B cell (primary cell): ENCODE data around the gene NFYC. TPM values are rescaled to one million over a fixed set of nuclear protein-coding genes. Genes with fewer than 3 reads are reported as not detected.
A peak's percentile ranks its signal among the peaks of the same experiment; 100 is the strongest.

ENCODE experiments used
- ATAC-seq: fragments of 200-7000 bp; cut with Tn5 transposase; one replicate; pipeline ENCODE4 v1.10.0; 2021; ENCODE audit warnings: low read depth, mild to moderate bottlenecking, moderate number of reproducible peaks, moderate library complexity
- CTCF ChIA-PET: fragments of 350-600 bp; sonication (Branson Sonifier 250); formaldehyde crosslinking; loops from one replicate; lab custom pipeline; 2021; ENCODE audit warnings: antibody characterized with exemption, inconsistent platforms; lab: Charles Lee
- POLR2A ChIA-PET: fragments of 350-600 bp; sonication (Branson Sonifier 250); formaldehyde crosslinking; loops from one replicate; lab custom pipeline; 2021; ENCODE audit warnings: antibody characterized with exemption; lab: Charles Lee
- DNase-seq: peaks from one replicate; pipeline ENCODE4 v3.0.0; 2013
- H2AFZ ChIP-seq: 2 replicates; pipeline ENCODE4 v1.6.1; 2012; ENCODE audit warnings: mild to moderate bottlenecking, low read depth, low read length; ENCODE audit not compliant: insufficient read depth, poor library complexity, severe bottlenecking
- H3K27ac ChIP-seq, 2 donors: 1 replicate in 1 of 2; 2 replicates in 1 of 2; pipeline ENCODE4 v1.5.1; 2012 to 2013; ENCODE audit warnings: low read length in 2 of 2, mild to moderate bottlenecking in 2 of 2, moderate library complexity in 1 of 2
- H3K27me3 ChIP-seq, 4 experiments: fragments of 200-600 bp in 1 of 4; sonication (generic) in 1 of 4; replicated peaks in 1 of 4; 1 replicate in 2 of 4; 2 replicates in 2 of 4; pipeline versions ENCODE4 v1.6.1 to v1.7.0; 2013 to 2016; ENCODE audit warnings: low read length in 3 of 4, mild to moderate bottlenecking in 2 of 4, mixed read lengths in 1 of 4, moderate library complexity in 1 of 4; ENCODE audit not compliant: insufficient read depth in 4 of 4, control insufficient read depth in 3 of 4; ENCODE audit errors: control extremely low read depth in 1 of 4
- H3K36me3 ChIP-seq, 2 experiments: replicated peaks in 1 of 2; 1 replicate in 1 of 2; 2 replicates in 1 of 2; pipeline versions ENCODE4 v1.6.1 to v1.7.1; 2013; ENCODE audit warnings: low read length in 1 of 2; ENCODE audit not compliant: insufficient read depth in 2 of 2, control insufficient read depth in 1 of 2; ENCODE audit errors: control extremely low read depth in 1 of 2, extremely low read depth in 1 of 2
- H3K4me1 ChIP-seq, 2 donors: fragments of 200-600 bp in 1 of 2; sonication (generic) in 1 of 2; 1 replicate in 1 of 2; 2 replicates in 1 of 2; pipeline versions ENCODE4 v1.5.1 to v1.6.1; 2013 to 2017; ENCODE audit warnings: low read length in 2 of 2; ENCODE audit not compliant: control insufficient read depth in 2 of 2, insufficient read depth in 2 of 2
- H3K4me2 ChIP-seq: replicated peaks from 2 replicates; pipeline ENCODE3; 2012; ENCODE audit warnings: mild to moderate bottlenecking, low read depth, low read length; ENCODE audit not compliant: poor library complexity, severe bottlenecking
- H3K4me3 ChIP-seq, 5 experiments: fragments of 200-600 bp in 1 of 5; sonication (generic) in 1 of 5; 1 replicate in 3 of 5; 2 replicates in 2 of 5; pipeline versions ENCODE4 v1.5.1 to v1.7.0; 2011 to 2016; ENCODE audit warnings: low read length in 4 of 5, mild to moderate bottlenecking in 4 of 5, low read depth in 2 of 5, control low read depth in 1 of 5, moderate library complexity in 1 of 5; ENCODE audit not compliant: insufficient read depth in 1 of 5; ENCODE audit errors: control extremely low read depth in 1 of 5, extremely low read depth in 1 of 5
- H3K79me2 ChIP-seq: fragments of 200-600 bp; sonication (generic); one replicate; pipeline ENCODE4 v1.6.0; 2016; ENCODE audit warnings: low read length; ENCODE audit not compliant: control insufficient read depth, insufficient read depth
- H3K9ac ChIP-seq: fragments of 200-600 bp; sonication (generic); 2 replicates; pipeline ENCODE4 v1.6.1; 2017; ENCODE audit warnings: mild to moderate bottlenecking, low read length, moderate library complexity
- H3K9me3 ChIP-seq, 3 donors: one replicate each; pipeline versions ENCODE4 v1.6.1 to v1.7.1; 2013; ENCODE audit warnings: low read length in 2 of 3; ENCODE audit not compliant: control insufficient read depth in 2 of 3, insufficient read depth in 1 of 3; ENCODE audit errors: control extremely low read depth in 1 of 3
- H4K20me1 ChIP-seq: 2 replicates; pipeline ENCODE4 v1.6.0; 2012; ENCODE audit warnings: mild to moderate bottlenecking, low read length; ENCODE audit not compliant: insufficient read depth, control insufficient read depth, poor library complexity, severe bottlenecking
- H3K27ac Mint-ChIP-seq: one replicate; pipeline ENCODE4 v1.8.0; 2021; ENCODE audit warnings: mixed read lengths
- H3K27me3 Mint-ChIP-seq: one replicate; pipeline ENCODE4 v1.8.0; 2021; ENCODE audit warnings: mixed read lengths
- H3K4me1 Mint-ChIP-seq: one replicate; pipeline ENCODE4 v1.8.0; 2021; ENCODE audit warnings: mixed read lengths
- H3K4me3 Mint-ChIP-seq: one replicate; pipeline ENCODE4 v1.8.0; 2021; ENCODE audit warnings: mixed read lengths
- H3K9me3 Mint-ChIP-seq: one replicate; pipeline ENCODE4 v1.8.0; 2022; ENCODE audit warnings: mixed read lengths; ENCODE audit not compliant: insufficient read depth
- EZH2 ChIP-seq: IDR thresholded peaks from 2 replicates; pipeline ENCODE4 v1.6.1; 2012; ENCODE audit warnings: borderline replicate concordance, low read depth, mild to moderate bottlenecking, moderate library complexity, low read length; ENCODE audit not compliant: insufficient read depth, poor library complexity, severe bottlenecking
- WGBS: methylation state at CpG from one replicate; pipeline ENCODE4 v1.1.5; 2013; ENCODE audit warnings: missing lambda C conversion rate; ENCODE audit not compliant: insufficient coverage; 5-methylcytosine and 5-hydroxymethylcytosine counted together
- intact Hi-C: fragments of 100-400 bp; cut with micrococcal nuclease; formaldehyde crosslinking; loops from one replicate; pipeline ENCODE4 v1.10.0; 2022
- polyA plus RNA-seq: library from polyadenylated mRNA; depleted of rRNA; stranded (reverse); fragments of >200 nt; gene quantifications from 2 replicates; pipeline ENCODE4 v1.2.3, GENCODE V29; 2012
- total RNA-seq, 2 donors: library from RNA; stranded (reverse); fragments of 120-200 nt in 1 of 2; gene quantifications; 1 replicate in 1 of 2; 2 replicates in 1 of 2; pipeline versions ENCODE4 v1.2.3 to v1.2.4, GENCODE V29; 2013 to 2022
- TF ChIP-seq, protein P1 (sequence below): fragments of 200-600 bp; IDR thresholded peaks from one replicate; pipeline ENCODE4 v1.8.0; 2022; ENCODE audit warnings: antibody characterized with exemption, mild to moderate bottlenecking

The NFYC gene
- total and polyA plus RNA-seq, 2 donors (not counting 1 experiment from before 2014, with no cell fraction given) = 88.7 to 123 TPM

DNA sequence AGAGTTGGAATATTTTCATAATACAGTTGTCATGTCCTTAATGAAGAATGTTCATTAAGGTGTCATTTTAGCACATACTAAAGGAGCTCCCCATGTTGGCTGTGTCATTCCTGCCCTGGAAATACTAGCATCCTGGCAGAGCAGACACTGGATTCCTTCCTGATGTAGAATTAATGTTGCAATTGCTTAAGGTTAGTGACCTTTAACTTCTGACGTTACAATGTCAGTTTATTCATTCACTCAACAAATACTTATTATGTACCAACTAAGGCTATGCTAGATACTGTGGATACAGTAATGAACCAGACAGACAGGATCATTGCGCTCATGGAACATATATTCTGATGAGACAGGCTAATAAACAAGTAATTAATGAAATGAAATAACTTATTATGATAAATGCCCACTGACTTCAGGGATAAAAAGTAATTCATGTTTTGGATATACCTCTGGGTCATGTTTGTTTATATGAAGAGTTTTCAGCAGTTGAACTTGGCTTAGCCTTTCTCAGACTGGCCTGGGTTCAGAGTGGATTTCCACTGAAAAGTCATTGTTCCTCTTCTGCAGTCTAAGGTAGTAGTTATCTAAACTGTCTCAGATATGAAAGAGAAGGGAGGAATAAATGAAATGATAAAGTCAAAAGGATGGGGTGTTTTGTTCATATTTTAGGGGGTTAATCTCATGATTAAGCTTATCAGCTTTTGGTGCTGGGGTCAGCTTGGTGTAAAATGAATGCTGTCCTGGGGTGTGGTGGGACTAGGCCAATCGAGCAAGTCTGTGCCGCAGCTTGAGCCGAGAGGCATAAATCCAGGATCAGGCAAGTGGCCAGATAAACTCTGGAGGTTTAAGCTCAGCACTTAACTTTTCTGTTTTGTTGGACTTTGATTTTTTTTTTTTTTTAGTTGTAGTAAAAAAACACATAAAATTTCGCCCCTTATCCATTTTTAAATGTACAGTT, 48.8 kb downstream of the NFYC start:
- ChIA-PET CTCF (interaction anchor here (0.6 kb wide), 1 partner anchor 37 kb away, joined by 3 read pairs; no protein-coding TSS in a partner anchor), POLR2A (no interaction called here)
- Histone ChIP-seq H3K4me1 (peaks cover 12 to 13% of the 10 kb centered on the region in 2 donors), H3K27me3 (no peaks in the 10 kb centered on the region), H3K9me3 (no peaks in the 10 kb centered on the region), H3K9ac (no peak overlapping the region), H3K4me2 (no peak overlapping the region), H3K36me3 (peaks cover 9 to 68% of the 10 kb centered on the region in 2 experiments), H2AFZ (no peak overlapping the region), H4K20me1 (peaks cover 69% of the 10 kb centered on the region), H3K27ac (no peak overlapping the region), H3K4me3 (no peak overlapping the region), H3K79me2 (peaks cover 88% of the 10 kb centered on the region)
- no peak overlapping the region for H3K4me3 Mint-ChIP-seq
- no peaks in the 10 kb centered on the region for H3K27me3 Mint-ChIP-seq
- peak overlapping the region; percentile 5 for H3K27ac Mint-ChIP-seq
- intact Hi-C loops = no loop called here
- ATAC-seq = no peak
- peaks cover 50% of the 10 kb centered on the region for H3K4me1 Mint-ChIP-seq
- 100% methylated on average over 2 of the region's 6 CpGs for WGBS
- TF ChIP-seq, protein P1, sequence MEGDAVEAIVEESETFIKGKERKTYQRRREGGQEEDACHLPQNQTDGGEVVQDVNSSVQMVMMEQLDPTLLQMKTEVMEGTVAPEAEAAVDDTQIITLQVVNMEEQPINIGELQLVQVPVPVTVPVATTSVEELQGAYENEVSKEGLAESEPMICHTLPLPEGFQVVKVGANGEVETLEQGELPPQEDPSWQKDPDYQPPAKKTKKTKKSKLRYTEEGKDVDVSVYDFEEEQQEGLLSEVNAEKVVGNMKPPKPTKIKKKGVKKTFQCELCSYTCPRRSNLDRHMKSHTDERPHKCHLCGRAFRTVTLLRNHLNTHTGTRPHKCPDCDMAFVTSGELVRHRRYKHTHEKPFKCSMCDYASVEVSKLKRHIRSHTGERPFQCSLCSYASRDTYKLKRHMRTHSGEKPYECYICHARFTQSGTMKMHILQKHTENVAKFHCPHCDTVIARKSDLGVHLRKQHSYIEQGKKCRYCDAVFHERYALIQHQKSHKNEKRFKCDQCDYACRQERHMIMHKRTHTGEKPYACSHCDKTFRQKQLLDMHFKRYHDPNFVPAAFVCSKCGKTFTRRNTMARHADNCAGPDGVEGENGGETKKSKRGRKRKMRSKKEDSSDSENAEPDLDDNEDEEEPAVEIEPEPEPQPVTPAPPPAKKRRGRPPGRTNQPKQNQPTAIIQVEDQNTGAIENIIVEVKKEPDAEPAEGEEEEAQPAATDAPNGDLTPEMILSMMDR = no peak
- no peak for TF ChIP-seq EZH2
- H3K9me3 Mint-ChIP-seq = no peaks in the 10 kb centered on the region
- no peak for DNase-seq
